Stimulated activated CD4-positive, alpha-beta T cell treated with anti-CD3 and anti-CD28 coated beads, Interleukin-12 subunit alpha, Interleukin-12 subunit beta, amount 100 ng/mL, for 48 hours (primary cell): Measurements from ENCODE around the gene LHPP.
A peak's percentile ranks its signal among the peaks of the same experiment; 100 is the strongest.
"Not testable (repeated sequence)": the region's sequence is repeated elsewhere in the genome, so short reads cannot be mapped to it uniquely, and the experiment has no call there.

Source experiments
- DNase-seq, 3 donors: peaks; one replicate each; pipeline ENCODE4 v3.0.0-alpha.2; 2020; ENCODE audit warnings: low read depth in 2 of 3, low spot score in 1 of 3

Gene LHPP

GRCh38 chr10:124535731-124536495 is 74.3 kb downstream of the LHPP start:
- no peak for DNase-seq

DNA sequence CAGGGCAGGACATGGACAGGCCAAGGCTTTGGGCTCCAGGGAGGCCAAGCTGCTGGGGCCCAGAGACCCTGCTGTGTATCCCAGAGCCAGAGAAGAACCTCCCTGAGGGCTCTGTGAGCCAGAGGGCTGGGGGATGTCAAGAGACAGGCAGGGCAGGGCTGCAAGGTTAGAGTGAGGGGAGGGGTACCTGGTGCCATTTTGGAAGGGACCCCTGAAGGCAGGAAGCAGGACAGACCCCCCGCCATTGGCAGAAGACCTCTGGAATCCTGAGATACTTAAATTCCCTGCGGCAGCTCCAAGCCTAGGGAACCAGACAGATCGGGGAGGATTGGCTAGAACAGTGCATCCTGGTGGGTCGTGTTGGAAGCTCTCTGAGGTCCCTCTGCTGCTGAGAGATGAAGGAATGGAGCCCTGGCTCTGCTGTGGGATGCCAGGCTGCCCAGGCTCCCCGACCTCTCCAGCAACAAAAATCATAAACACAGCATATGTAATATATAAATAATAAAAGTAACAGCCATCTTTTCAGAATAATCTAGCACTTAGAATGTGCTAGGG is 75.0 kb downstream of the LHPP start:
- DNase-seq = no peak

GRCh38 chr10:124537166-124537725 is 75.6 kb downstream of the LHPP start:
- no peak for DNase-seq

GRCh38 chr10:124537891-124538290 is 76.3 kb downstream of the LHPP start:
- DNase-seq = no peak

DNA sequence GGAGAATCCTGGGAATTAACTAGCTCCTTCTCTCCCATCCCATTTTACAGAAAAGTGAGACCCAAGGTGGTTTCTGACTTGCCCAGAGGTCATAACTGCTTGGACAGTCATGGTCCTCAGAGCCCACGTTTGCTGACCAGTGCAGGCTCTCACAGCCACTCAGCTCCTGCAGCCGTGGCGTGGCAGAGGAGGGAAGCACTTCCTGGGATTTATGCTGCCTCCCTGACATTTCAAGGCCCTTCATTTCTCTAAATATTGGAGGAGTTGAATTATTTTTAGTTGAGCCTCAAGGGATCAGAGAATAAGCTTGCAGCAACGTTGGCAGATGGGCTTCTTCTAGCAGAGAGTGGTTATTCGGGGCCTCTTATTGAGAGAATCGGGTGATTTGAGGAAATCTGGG is 77.1 kb downstream of the LHPP start:
- no peak for DNase-seq

DNA sequence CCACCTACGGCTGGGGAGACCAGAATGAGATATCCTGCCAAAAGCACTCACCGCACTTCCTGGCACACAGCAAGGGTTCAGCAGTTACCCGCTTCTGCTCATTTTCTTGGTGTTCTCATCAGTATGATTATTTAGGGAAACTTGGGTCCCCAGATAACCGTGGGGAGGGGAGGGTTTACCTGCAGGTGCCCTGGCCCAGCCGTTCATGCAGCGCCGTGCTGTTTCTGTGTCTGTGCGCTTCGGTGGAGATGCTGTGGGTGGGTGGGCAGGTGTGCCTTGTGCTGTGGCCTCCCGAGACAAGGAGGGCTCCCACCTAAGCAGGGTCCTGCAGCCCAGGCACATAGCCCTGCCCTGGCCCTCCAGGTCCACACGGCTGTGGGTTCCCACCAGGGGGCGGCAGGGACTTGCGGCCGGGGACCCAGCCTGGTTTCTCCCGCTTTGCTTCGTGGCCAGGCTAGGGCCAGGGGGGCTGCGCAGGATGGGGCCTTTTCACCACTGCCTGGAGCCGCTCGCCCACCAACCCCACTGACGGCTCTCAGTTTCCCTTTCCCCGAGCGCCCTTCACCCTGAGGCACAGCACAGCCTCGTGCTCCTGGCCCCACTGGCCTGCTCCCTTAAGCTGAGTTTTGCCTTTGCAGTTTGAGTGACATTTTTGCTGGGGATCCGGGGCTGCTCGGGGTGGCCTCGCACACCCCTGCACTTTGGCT is 78.5 kb downstream of the LHPP start:
- DNase-seq = peak; percentile 9 to 53 (median 50)

DNA sequence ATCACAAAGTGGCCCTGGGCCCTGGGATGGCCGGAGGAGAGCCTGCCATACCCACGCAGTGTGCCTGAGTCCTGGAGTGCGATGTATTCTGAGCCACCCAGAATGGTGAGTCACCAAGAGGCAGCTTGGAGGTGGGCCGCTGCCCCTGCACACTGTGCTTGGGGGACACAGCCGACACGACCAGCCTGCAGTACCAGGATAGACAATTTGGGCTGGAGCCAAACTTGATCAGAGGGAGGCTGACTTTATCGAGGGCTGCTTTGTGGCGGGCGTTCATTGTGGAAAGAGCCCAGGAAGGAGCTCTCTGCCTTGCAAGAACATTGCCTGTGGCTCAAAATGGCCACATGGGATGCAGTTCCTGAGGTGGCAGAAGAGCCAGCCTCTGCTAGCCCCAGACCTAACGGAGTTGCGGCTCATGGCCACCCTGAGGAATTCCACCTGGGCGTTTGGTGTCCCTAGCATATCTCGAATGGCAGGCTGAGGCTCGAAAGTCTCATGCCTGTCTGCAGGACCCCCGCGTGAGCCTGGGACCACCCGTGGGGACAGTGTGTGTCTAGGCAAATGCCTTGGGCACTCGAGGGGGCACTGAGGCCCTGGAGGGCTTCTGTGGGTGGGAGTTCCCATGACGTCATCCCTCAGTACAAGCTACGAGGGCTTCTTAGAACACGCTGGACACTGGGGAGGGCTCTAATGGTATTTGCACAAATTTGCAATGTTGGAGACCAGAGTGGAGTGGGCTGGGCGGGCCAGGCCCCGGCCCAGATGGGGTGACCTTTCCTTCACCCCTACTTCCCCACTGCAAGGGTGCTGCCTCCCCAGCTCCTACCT is 79.7 kb downstream of the LHPP start:
- no peak for DNase-seq

GRCh38 chr10:124542336-124542735 is 80.7 kb downstream of the LHPP start:
- no peak for DNase-seq

- DNase-seq = no peak
Measured at GRCh38 chr10:124543146-124543545, 81.5 kb downstream of the LHPP start.

GRCh38 chr10:124543971-124544370 is 82.3 kb downstream of the LHPP start:
- no peak for DNase-seq

DNA sequence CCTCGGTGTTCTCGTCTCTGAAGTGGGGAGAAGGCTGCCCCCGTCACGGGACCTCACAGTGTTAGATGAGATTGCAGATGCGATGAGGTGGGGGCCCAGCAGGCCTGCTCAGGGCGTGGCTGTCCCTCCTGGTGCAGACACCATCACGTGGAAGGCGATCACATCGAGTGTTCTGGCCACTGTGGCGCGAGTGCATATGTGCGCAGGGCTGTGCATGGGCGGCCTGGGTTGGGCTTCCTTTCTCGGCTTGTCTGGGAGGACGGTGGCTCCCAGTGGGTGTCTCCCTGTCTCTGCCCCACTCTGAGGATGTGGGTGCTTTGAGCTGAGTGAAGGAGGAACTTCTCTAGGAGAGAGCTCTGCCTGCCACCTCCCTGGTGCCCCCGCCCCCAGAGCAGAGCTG is 83.1 kb downstream of the LHPP start:
- no peak for DNase-seq

- no peak for DNase-seq
Measured at GRCh38 chr10:124545351-124546054, 83.9 kb downstream of the LHPP start.

DNA sequence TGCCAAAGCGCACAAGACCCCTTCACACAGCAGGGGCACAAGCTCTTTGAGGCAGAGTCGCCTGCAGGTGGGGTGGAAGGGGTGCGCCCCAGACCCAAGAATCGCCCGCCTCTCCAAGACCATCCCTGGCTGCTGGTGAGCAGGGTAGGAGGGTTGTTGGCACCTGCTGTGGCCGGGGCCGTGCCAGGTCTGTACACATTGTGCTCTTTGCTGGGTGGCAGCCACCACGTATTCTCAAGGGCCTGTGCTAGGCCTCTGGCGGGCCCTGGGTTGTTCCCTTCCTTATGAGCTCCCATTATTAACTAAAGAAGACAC is 84.4 kb downstream of the LHPP start:
- DNase-seq = no peak

DNA sequence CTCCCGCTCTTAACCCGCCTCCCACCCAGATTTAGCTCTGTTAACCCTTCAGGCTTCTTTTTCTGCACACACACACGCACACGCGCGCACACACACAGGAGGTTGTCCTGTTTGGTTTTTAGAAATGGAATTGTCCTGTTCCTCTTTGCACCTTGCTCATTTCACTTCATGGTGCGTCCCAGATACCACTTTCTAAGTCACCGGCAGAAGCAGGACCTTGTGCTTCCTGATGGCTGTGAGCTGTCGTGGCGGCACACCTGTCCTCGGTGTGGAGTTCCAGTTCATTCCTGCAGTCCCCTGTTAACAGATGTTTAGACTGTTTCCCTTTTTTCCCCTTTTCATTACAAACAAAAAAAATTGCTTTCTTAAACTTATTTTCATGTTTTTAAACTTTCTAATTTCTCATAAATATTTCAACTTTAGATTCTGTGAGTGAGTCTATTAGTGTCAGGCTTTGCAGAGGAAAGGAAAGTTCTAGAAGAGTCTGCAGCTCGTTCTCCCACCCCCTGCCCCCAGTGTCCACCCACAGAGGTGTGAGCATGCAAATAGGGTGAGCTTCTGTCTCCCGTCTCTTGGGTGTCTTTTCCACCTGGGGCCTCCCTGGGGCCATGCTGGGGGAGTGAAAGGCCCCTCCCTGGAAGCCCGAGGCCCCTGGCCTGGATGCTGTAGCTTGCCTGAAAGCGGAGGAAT is 85.5 kb downstream of the LHPP start:
- DNase-seq = no peak

DNA sequence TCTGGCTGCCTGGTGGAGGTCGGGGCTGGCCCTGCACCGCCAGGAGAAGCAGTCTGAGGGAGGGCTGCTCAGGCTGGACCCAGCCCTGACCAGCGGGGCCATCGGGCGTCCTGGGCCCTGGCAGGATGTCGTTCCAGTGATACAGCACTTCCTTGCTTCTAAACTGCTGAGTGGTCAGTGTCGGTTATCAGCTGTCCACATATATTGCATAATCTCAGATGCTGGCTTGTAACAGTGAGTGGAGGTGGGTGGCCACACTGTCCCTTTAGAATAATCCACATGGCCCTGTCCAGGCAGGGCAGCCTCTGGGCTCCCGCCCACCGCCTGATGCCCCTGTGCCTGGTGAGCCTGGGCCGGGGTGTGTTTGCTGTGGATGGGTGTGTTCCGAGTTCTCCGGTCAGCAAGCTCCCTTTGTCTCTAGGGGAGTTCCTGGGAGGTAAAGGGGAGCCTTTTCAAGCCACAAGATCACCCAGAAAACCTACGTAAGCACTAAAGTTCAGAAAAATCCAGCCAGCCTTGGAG is 86.1 kb downstream of the LHPP start:
- DNase-seq = no peak

DNA sequence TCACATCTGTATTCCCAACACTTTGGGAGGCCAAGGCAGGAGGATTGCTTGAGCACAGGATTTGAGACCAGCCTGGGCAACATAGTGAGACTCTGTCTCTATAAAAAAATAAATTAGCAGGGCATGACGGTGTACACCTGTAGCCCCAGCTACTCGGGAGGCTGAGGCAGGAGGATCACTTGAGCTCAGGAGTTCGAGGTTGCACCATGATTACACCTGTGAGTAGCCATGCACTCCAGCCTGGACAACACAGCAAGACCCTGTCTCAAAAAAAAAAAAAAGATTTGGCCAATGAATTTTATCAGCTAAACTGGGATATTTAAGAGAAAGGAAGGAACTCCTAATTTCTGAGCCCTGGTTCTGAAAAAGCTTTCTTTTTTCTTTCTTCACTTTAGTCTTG is 87.5 kb downstream of the LHPP start:
- not testable (repeated sequence) for DNase-seq

- no peak for DNase-seq
Measured at GRCh38 chr10:124550293-124551034, 88.8 kb downstream of the LHPP start.

DNA sequence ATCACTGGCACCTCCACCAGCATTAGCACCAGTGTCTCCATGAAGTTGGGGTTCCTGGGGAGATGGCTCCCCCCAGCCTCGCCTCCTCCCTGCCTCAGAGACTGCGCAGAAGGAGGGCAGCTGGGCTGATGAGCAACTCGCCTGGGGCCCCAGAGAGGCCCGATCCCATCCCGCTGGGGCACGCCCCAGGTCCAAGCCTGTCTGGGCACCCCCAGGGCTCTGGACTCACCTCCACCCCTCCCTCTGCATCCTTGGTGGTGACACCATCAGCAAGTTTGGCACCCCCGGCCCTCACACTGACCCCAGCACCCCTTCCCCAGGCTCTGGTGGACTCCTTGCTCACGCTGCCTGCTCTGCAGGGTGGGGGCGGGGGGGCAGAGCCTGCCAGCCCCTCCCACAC is 89.5 kb downstream of the LHPP start:
- DNase-seq = no peak

GRCh38 chr10:124551755-124552154 is 90.1 kb downstream of the LHPP start:
- DNase-seq = no peak
